Stimulated activated CD8-positive, alpha-beta memory T cell treated with anti-CD3 and anti-CD28 coated beads, Interleukin-12 subunit alpha, Interleukin-12 subunit beta, amount 100 ng/mL, for 24 hours (primary cell): ENCODE data around the gene TMEM119.

Source experiments
- DNase-seq: peaks from one replicate; pipeline ENCODE4 v3.0.0-alpha.2; 2020; ENCODE audit errors: extremely low read depth

Gene TMEM119

DNA sequence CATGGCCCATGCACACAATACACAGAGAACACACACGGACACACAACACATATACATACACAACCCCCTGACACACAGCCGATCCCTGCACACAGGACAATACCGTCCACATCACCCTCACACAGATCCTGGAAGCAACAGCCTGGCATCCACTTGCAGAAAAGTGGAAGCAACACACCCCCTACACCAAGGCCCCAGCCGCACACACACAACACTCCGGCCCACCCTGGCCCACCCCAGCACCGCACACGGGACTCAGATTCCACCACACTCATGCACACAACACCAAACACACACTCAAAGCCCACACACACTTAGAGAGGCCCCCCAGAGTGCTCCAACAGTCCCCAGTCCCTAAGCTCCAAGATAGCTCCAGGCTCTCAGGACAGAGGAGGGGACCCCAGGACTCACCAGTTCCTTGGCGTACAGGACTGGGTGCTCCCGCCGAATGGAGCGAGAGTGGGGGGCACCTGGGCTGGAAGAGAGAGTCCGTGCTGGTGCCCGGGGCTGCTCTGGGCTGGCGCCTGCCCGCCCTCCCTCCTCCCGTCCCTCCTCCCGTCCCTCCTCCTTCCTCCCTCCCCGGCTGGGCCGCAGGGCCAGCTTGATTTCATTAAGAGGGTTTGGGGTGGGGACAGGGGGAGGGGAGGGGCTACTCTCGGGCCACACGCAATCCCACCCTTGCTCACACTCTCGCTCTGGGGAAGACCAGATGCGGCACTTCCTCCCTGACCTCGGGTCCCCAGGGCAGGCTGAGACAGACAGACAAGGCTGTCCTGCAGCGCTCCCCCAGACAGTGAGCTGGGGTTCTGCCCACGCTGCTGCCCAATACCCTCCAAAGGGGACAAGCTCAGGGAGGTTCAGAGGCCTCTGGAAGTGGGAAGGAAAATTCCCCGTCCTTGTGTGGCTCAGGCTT is at the start of gene TMEM119:
TSS of gene TMEM119 (minus strand) at position 526 of the 913 bp plus-strand sequence. CDS start 5,701 bp downstream, outside the sequence.
- no peak for DNase-seq

- DNase-seq: no peak
Measured at GRCh38 chr12:108646600-108647579, 49.0 kb upstream of the TMEM119 start.

DNA sequence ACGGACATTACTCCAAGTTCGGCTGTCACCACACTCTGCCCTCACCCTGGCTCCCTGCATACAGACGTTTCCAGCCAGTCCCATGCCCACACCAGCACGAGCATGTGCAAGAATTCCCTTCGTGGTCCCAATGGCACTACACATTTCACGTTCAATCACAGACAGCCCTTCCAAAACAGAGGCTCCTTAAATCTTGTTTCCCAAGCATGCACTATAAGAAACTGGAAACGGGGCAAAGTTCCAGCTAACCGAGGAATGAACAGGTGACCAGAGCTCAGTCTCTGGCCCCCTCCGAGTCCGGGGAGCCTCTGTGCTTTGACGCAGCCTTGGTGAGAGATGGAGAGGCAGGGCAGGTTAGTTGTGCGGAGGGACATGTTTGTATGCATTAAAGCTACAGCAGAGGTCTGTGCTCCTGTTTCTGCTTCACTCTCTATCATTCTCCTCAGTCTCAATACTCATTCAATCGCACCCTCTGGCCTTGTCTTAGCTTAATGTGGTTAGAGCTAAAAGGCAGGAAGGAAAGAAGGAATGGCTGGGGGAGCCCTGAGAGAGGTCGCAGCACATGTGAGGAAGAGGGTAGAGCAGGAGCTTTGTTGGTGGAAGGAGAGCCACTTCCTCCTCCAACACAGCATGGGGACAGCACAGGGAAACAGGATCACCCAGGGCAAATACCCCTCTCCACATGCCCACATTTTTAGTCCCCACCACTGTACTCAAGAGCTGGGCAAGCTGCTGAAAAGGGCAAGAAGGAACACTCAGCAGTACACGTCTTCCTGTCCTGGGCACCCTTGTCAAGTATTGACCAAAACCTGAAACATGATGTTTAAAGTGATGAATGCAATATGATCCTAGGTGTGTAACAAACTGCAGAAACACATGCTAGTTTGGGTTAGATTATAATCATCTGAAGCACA is 48.1 kb upstream of the TMEM119 start:
- no peak for DNase-seq

DNA sequence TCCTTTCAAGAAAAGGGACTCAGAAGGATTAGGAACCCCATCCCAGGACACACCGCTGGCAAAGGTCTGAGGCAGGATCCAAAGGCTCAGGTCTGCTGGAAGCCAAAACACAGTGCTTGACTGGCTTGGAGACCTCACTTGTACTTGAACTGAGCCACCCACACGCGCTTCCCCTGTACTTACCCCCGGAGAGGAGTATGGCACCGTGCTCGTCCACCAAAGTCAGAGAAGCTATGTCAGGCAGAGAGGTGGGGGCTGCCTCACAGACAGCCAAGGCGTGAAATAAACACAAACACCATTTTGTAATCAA is 46.9 kb upstream of the TMEM119 start:
- no peak for DNase-seq

- no peak for DNase-seq
Measured at GRCh38 chr12:108643941-108644810, 46.3 kb upstream of the TMEM119 start.

DNA sequence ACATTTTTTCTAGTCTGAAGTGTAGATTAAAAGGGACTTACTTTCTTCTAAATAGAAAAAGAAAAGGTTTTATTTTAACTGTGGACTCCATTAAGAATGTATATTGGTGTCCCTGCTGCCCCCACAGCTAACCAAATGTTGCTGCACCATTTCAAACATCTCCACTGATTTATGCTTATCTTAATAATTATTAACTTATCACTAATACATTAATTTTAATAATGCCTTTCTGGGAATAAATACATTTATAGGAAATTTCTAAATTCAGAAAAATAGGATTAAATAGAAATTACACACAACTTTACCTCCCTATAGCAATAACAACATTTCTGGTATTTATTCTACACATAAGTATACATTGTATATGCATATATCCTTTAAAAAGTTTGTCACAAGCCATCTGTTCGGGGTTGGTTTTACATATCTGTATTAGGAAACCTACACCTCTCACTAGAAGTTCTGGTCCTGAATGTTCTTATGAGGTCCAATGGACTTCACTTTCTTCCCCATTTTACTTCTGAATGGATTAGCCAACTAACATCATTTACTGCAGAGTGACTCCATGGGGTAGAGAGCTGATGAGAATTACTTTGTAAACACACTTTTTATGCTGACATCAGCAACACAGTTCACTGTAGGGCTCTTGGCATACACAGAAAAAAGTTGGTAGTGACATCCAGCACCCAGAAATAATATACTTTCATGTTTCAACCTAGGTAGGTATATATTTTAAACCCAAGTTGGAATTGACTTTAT is 45.2 kb upstream of the TMEM119 start:
- no peak for DNase-seq

DNA sequence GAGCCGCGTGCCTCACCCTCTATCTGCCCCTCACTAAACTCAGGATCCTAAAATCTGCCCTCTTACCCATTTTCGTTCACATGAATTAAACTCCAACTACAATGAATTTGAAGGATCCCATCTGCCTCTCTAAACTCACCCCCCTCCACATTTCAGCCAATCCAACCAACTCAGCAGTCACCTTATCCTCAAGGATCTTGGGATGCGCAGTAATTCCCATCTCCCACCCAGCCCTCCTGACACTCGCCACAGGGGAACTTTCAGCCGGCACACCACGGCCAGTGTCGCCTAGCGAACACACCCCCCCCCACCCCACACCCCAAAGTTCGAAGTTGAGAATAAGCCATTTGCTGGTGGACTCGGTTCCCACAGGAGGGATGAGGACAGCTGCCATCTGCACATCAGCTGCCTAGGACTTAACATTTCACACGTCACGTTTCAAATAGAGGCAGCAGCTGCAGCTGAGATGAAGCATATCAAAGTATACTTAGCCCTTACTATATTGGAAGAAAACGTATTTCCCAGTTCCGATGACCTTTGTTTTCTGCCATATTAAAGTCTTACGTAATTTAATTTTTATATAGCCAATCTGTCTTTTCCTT is 44.5 kb upstream of the TMEM119 start:
- no peak for DNase-seq

DNA sequence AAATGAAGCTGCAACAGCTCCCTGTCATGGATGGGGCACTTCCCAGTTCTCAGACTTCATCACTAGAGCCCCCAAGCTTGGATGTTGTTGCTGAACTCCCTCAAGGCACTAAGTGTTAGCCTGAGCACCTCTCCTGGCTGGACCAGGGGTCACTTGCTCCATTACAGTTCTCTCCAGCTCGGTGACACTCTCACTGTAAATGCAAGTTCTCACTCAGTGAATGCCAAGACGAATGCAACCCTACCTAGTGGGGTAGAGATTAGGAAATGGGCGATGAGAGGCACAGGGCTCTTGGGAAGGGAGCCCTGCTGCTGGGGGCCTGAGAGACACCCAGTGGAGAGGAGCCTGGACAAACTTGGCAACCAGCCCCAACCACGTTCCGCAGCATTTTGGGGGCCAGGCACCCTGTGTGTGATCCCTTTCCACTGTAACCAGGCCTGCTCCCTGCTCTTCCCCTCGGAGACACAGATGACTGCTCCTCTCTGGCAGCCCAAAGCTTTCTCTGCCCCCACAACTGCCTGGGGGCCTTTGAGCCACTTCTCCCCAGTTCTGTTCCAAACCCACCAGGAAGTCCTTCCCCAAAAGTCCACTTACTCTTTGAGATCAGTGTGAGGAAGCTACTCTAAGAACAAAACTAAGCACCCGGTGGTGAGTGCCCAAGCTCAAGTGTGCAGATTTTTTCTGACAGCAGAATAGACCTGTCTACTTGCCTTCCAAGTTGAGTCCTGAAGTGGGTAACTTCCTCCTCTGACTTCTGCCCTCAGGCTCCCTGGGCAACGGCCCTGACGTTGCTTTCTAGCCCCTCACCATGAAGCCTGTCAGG is 43.8 kb upstream of the TMEM119 start:
- no peak for DNase-seq

GRCh38 chr12:108640802-108641445 is 43.0 kb upstream of the TMEM119 start:
- no peak for DNase-seq

DNA sequence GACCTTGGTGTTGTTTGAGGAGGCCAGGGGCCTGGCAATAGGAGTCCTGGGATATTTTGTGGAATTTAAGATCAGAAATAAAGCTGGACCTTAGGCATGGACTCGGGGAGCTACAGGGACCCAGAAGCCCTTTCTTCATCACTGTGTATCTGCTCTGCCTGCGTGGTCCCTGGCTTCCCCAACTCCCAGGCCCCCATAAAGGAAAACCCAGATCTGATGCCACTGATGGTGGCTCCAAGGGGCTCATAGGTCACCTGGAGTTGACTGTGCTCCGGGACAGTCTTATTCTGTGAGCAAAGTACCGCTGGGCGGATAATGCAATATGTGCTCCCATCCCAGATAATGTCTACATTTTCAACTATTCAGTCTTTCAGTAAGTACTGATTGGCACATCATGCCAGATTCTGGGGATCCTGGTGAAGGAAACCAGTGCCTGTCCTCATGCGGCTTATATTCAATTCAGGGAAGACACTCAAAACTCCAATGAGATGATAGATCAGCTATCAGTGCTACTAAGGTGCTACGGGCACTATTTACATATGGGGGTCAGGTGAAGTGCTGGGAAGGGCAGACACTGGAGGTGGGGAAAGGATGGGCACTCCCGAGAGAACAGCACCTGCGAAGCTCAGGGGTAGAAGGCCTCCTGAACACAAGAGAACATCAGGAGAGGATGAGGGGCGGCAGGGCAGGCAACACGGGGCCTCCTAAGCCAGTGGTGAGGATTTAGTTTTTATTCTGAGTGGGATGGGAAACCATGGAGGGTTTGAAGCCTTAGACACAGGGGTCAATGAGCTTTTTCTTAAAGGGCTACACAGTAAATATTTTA is 41.3 kb upstream of the TMEM119 start:
- no peak for DNase-seq

GRCh38 chr12:108638141-108638827 is 40.4 kb upstream of the TMEM119 start:
- DNase-seq: no peak

GRCh38 chr12:108637222-108637971 is 39.5 kb upstream of the TMEM119 start:
- no peak for DNase-seq

DNA sequence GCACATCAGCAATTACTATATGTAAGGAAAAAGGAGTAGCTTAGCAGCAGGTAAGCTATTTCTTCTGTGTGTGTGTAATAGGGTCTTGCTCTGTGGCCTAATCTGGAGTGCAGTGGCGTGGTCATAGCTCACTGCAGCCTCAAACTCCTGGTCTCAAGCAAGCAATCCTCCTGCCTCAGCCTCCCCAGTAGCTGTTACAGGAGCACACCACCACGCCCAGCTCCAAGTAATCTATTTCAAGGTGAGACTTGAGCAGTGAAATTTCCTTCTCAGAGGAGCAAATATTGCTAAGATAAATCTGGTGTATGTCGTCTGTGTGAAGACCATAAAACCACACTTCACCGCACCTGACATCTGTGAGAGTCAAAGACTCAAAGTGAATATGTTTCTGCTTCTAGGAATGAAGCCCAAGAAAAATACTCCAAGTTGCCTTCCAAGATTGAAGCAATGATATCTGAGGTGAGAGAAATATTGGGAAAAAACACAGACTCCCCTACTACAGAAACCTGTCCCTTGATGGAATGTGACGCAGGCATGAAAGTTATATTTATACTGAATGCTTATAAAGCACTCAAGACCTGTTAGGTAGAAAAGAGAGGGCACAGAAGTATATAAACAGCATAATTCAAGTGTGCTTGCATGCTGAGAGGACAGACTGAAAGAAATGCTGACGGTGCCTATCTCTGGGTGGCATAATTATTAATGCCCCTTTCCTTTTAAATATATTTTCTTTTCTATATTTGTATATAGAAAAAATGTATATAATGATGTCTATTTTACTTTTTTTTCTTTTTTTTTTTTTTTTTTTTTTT is 38.3 kb upstream of the TMEM119 start:
- DNase-seq: no peak

DNA sequence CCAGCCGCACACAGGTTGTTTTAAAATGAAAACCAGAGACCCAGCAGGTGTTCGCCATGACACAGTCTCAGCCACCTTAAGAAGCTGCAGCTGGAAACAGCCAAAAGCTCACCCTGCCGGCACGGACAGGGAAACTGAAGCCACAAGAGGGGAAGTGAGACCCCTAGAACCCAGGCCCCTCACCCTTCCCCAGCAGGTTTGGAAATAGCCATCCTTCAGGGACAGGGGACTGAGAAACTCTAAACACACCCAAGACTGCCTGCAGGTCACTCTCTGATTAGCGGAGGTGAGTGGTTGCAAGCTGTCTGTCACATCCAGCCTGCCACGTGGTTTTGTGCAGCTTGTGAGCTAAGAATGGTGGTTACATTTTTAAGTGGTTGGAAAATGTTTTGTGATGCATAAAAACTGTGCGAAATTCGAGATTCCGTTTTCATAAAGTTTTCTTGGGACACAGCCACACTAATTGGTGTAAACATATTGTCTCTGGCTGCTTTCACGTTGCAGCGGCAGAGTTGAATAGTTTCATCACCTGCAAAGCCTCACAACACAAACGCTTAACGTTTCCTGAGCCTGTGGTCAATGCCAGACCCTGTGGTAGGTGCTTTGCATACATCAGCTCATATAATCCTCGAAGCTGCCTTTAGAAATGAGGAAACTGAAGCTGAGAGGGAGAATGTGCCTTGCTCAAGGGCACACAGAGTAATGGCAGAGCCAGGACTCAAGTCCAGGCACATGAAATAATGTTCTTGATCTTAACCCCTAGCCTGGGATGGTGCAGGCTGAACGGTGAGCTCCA is 37.5 kb upstream of the TMEM119 start:
- DNase-seq: no peak
